Sigmoid colon (tissue), 7 donors: ENCODE data around the gene ALG12. TPM values are rescaled to one million over a fixed set of nuclear protein-coding genes. Genes with fewer than 3 reads are reported as not detected.

Experiments used
- DNase-seq: peaks from one replicate; pipeline ENCODE4 v3.0.0-alpha.2; 2019
- H3K27ac ChIP-seq, 4 donors: fragments of 200-600 bp; sonication (generic); one replicate each; pipeline ENCODE4 v1.5.1; 2016 to 2019; ENCODE audit warnings: mild to moderate bottlenecking in 1 of 4
- H3K27me3 ChIP-seq, 3 donors: fragments of 200-600 bp; sonication (generic); one replicate each; pipeline ENCODE4 v1.5.1; 2019; ENCODE audit warnings: mild to moderate bottlenecking in 1 of 3
- H3K36me3 ChIP-seq, 4 donors: fragments of 200-600 bp; sonication (generic); one replicate each; pipeline ENCODE4 v1.5.1; 2016 to 2019
- H3K4me1 ChIP-seq, 4 donors: fragments of 200-600 bp; sonication (generic); one replicate each; pipeline ENCODE4 v1.5.1; 2017 to 2019
- H3K4me3 ChIP-seq, 4 donors: fragments of 200-600 bp; sonication (generic); one replicate each; pipeline ENCODE4 v1.5.1; 2017 to 2019; ENCODE audit warnings: mild to moderate bottlenecking in 2 of 4, moderate library complexity in 1 of 4
- H3K9me3 ChIP-seq, 4 donors: fragments of 200-600 bp in 3 of 4; sonication (generic) in 3 of 4; one replicate each; pipeline versions ENCODE4 v1.5.1 to v1.6.1; 2013 to 2019
- EP300 ChIP-seq, 4 donors: sonication (generic); formaldehyde crosslinking; IDR thresholded peaks; one replicate each; pipeline ENCODE4 v1.6.1; 2017; ENCODE audit warnings: antibody characterized with exemption in 4 of 4
- POLR2A ChIP-seq, 2 donors: fragments of 450-650 bp; IDR thresholded peaks; one replicate each; pipeline ENCODE4 v1.6.1; 2016; ENCODE audit warnings: antibody characterized with exemption in 2 of 2, mild to moderate bottlenecking in 2 of 2, moderate library complexity in 2 of 2
- POLR2AphosphoS5 ChIP-seq, 4 donors: sonication (generic); formaldehyde crosslinking; IDR thresholded peaks; one replicate each; pipeline ENCODE4 v1.6.1; 2017; ENCODE audit warnings: antibody characterized with exemption in 4 of 4
- WGBS, 2 donors: extraction: QIAGEN DNeasy Blood & Tissue Kit; methylation state at CpG; one replicate each; pipeline ENCODE4 v1.1.7; 2013; 5-methylcytosine and 5-hydroxymethylcytosine counted together
- intact Hi-C: fragments of 100-400 bp; cut with DNase I; formaldehyde crosslinking; loops from one replicate; pipeline ENCODE4 v1.15.1; 2023
- polyA plus RNA-seq, 3 donors: library from polyadenylated mRNA; stranded (reverse); fragments of 200-250 nt; gene quantifications; one replicate each; pipeline ENCODE4 v1.2.3, GENCODE V29; 2013
- total RNA-seq, 4 donors: library from RNA; depleted of rRNA; stranded (reverse); fragments of >200 nt; gene quantifications; one replicate each; pipeline ENCODE4 v1.1.0, GENCODE V29; 2016
- TF ChIP-seq, protein P1 (sequence below), 4 experiments: fragments of 450-650 bp in 3 of 4; fragments of 200-600 bp in 1 of 4; IDR thresholded peaks; one replicate each; pipeline ENCODE4 v1.5.1; 2016 to 2019; ENCODE audit warnings: antibody characterized with exemption in 4 of 4, mild to moderate bottlenecking in 3 of 4, moderate library complexity in 2 of 4
- donor health status: healthy with polysubstance abuse.
- donor health status: Bipolar disorder and iron deficiency.
- donor health status: healthy.

ALG12 gene
- total and polyA plus RNA-seq, 7 donors = 1.8 to 23.9 (median 14.4) TPM

DNA sequence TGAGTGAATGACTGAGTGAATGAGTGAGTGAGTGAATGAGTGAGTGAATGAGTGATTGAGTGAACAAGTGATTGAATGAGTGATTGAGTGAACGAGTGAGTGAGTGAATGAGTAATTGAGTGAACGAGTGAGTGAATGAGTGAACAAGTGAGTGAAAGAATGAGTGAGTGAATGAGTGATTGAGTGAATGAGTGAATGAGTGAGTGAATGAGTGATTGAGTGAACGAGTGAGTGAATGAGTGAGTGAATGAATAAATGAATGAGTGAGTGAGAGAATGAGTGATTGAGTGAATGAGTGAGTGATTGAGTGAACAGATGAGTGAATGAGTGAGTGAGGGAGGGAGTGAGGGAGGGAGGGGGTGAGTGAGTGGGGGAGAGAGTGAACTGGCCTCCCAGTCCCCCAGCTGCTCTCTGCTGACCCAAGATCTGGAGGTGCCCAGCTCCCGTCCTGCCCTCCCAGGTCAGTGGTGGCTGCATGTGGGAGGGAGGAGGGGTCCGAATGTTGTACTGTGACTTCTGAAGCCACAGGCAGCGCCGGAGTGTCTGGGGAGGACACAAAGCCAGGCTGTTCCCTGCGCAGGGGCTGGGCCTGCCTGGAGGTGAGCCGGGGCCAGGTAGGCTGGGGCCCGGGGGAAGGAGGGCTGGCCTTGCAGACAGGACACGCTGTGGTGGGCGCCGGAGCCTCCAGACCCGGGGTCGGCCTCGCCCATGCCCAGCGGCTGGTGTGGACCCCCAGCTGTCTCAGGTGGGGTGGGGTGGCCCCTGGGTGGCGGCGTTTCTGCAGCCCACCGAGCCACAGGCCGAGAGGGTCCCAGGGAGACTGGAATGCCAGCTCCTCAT lies 24.5 kb upstream of the ALG12 start:
- no peak for DNase-seq
- intact Hi-C loops = loop anchor here (2.0 kb wide), 1 partner anchor 16 kb away; no protein-coding TSS in a partner anchor
- Histone ChIP-seq H3K9me3 (no peaks in the 10 kb centered on the region), H3K27ac (no peak overlapping the region), H3K4me1 (peaks cover 0 to 1% (median under 1%) of the 10 kb centered on the region in 4 donors), H3K4me3 (no peak overlapping the region), H3K27me3 (no peaks in the 10 kb centered on the region), H3K36me3 (no peaks in the 10 kb centered on the region)
- WGBS, 2 donors = 81 to 88% methylated on average over 21 of the region's 21 CpGs
- TF ChIP-seq POLR2A (IDR thresholded peaks at IDR 0.05) = no peak
- no peak for TF ChIP-seq EP300 (IDR thresholded peaks at IDR 0.05)
- TF ChIP-seq POLR2AphosphoS5 (IDR thresholded peaks at IDR 0.05) = no peak
- TF ChIP-seq, protein P1, sequence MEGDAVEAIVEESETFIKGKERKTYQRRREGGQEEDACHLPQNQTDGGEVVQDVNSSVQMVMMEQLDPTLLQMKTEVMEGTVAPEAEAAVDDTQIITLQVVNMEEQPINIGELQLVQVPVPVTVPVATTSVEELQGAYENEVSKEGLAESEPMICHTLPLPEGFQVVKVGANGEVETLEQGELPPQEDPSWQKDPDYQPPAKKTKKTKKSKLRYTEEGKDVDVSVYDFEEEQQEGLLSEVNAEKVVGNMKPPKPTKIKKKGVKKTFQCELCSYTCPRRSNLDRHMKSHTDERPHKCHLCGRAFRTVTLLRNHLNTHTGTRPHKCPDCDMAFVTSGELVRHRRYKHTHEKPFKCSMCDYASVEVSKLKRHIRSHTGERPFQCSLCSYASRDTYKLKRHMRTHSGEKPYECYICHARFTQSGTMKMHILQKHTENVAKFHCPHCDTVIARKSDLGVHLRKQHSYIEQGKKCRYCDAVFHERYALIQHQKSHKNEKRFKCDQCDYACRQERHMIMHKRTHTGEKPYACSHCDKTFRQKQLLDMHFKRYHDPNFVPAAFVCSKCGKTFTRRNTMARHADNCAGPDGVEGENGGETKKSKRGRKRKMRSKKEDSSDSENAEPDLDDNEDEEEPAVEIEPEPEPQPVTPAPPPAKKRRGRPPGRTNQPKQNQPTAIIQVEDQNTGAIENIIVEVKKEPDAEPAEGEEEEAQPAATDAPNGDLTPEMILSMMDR (IDR thresholded peaks at IDR 0.05) = no peak

DNA sequence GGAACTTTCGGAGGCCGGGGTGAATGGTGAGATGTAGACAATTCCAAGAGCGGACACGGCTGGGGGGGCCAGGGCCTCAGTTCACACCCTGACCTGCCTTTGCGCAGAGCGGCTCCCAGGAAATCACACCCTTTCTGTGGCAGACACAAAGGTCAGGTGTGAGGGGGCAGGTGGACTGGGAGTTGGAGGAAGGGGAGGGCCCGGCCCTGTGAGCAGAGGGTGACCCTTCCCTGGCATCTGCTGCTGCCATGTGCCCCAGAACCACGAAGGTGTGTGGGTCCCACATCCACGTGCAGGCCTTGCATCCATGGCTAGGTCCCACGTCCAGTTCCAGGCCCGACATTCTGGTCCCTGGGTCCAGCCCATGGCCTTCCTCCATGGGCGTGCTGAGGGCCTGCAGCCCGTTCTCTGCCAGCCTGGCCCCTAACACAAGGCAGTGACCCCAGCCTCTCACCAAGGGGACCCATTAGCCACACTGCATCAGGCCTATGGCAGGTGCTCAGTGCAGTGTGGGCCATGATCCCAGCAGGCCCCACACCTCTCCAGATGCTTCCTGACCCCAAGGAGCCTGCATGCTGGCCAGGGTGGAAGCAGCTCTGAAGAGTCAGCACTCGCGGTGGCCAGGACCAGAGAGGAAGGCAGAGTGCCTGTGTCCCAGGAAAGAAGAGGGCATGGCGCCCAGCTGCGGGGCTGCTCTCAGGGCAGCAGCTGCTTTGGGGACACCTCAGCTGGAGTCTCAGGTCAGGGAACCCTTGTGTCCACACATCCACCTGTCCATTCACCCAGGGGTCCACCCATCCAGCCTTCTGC lies 23.5 kb upstream of the ALG12 start:
- Histone ChIP-seq H3K9me3 (no peaks in the 10 kb centered on the region), H3K36me3 (no peaks in the 10 kb centered on the region), H3K27ac (no peak overlapping the region), H3K4me3 (no peak overlapping the region), H3K27me3 (no peaks in the 10 kb centered on the region), H3K4me1 (peaks cover 0 to 12% (median 11%) of the 10 kb centered on the region in 4 donors)
- TF ChIP-seq POLR2AphosphoS5 (IDR thresholded peaks at IDR 0.05) (no peak), POLR2A (IDR thresholded peaks at IDR 0.05) (no peak), EP300 (IDR thresholded peaks at IDR 0.05) (no peak)
- TF ChIP-seq, protein P1 (IDR thresholded peaks at IDR 0.05) = no peak
- WGBS, 2 donors = 90 to 93% methylated on average over 17 of the region's 17 CpGs
- no peak for DNase-seq
- intact Hi-C loops = loop anchor here (2.0 kb wide), 1 partner anchor 17 kb away; no protein-coding TSS in a partner anchor

DNA sequence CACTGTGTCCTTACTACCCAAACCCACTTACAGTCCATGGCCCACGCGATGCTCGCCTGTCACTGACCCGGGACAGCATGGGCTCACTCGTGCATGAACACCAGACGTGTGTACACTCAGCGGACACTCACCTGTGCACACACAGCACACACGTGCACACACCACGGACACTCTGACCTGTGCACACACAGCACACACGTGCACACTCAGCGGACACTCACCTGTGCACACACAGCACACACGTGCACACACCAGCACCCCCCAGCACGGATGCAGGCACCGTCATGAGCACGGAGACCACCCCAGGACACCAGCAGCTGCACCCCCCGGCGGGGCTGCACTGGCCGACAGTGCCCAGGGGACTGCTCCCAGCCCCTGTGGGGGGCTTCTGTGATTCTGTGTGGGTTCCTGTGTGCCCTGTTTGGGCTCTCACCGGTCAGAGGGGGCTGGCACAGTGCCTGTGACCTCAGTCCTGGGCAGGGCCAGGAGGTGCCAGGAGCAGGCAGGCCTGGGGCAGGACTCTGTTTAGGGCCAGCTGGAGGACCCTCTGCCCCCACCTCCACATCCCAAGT lies 20.4 kb upstream of the ALG12 start:
- Histone ChIP-seq H3K36me3 (no peaks in the 10 kb centered on the region), H3K27ac (peak overlapping the region in 3 of 4 donors; percentile 88 to 96 (median 89)), H3K4me1 (peaks cover 0 to 40% (median 37%) of the 10 kb centered on the region in 4 donors), H3K9me3 (no peaks in the 10 kb centered on the region), H3K27me3 (no peaks in the 10 kb centered on the region), H3K4me3 (no peak overlapping the region)
- 87 to 88% methylated on average over 19 of the region's 19 CpGs for WGBS, 2 donors
- intact Hi-C loops = no loop called here
- TF ChIP-seq EP300 (IDR thresholded peaks at IDR 0.05) (no peak), POLR2A (IDR thresholded peaks at IDR 0.05) (no peak), POLR2AphosphoS5 (IDR thresholded peaks at IDR 0.05) (no peak)
- TF ChIP-seq, protein P1 (IDR thresholded peaks at IDR 0.05) = no peak
- no peak for DNase-seq

DNA sequence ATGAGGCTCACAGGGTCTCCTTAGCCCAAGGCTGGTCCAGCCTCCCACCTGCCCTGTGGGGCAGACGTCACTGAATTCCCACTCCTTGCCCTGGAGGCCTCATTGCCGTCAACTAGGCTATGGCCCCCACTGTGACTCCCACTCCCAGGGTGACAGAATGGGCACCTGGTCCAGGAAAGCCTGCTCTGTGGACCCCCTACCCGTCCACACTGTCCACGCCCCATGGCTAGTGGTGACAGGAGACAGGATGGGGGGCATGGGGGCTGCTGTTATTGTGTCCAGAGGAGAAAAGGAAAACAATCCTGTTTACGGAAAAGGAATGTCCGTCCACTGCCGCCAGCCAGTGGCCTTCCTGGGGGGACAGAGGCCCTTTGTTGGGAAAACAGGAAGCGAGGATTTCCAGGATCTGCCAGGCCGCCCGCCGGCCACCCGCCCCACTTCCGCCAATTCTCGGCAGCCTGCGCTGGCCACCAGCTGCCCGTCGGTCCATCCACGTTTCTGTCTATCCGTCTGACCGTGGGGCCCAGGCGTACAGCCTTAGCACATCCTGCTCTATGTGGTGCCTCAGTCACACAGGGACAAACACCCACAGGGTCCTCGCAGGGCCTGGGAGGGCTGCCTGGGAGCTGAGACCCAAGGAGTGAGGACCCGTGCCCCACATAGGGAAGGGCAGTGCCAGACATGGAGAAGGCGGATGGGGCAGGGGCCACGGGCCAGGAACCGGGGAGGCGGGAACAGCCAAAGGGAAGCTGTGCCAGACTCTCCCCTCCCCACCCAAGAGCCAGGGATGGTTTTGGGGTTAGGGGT lies 19.7 kb upstream of the ALG12 start:
- DNase-seq = no peak
- intact Hi-C loops = no loop called here

More for the DNA sequence above, 19.7 kb upstream of the ALG12 start:
- no peak overlapping the region for H3K4me3 ChIP-seq
- H3K27ac ChIP-seq = peak overlapping the region; percentile 88 to 96 (median 90)
- no peaks in the 10 kb centered on the region for H3K9me3 ChIP-seq
- H3K4me1 ChIP-seq = peaks cover 0 to 45% (median 42%) of the 10 kb centered on the region in 4 donors
- H3K27me3 ChIP-seq = no peaks in the 10 kb centered on the region
- 84 to 87% methylated on average over 27 of the region's 27 CpGs for WGBS, 2 donors
- TF ChIP-seq, protein P1 (IDR thresholded peaks at IDR 0.05) = no peak
- TF ChIP-seq EP300 (IDR thresholded peaks at IDR 0.05) (peak in 1 of 4 donors; percentile 18), POLR2AphosphoS5 (IDR thresholded peaks at IDR 0.05) (peak in 3 of 4 donors; percentile 36 to 50 (median 43))
- no peaks in the 10 kb centered on the region for H3K36me3 ChIP-seq
